ENCODE data around the gene LRRC32. TPM values are rescaled to one million over a fixed set of nuclear protein-coding genes. Genes with fewer than 3 reads are reported as not detected.

LRRC32 gene
- total RNA-seq, 1 experiment from 2014 or later, result 0.15 TPM

- no peak for ATAC-seq
- BruUV-seq (replicated peaks), result no TSS peak
- H3K27ac ChIP-seq (ENCODE audit: low read length), result no peak overlapping the region
- in situ Hi-C loops (cut with HindIII; ENCODE audit: low pct_unique_long_range_greater_than_20kb, low sequenced_read_pairs), result no loop called here
- CTCF ChIA-PET, result no interaction called here
- POLR2A ChIA-PET, result interaction anchor here (0.6 kb wide), 2 partner anchors 13 to 43 kb away, joined by 3 read pairs; no protein-coding TSS in a partner anchor
- H3K4me1 ChIP-seq (ENCODE audit: control insufficient read depth, insufficient read depth, low read length), result no peaks in the 10 kb centered on the region
- H3K4me3 ChIP-seq (ENCODE audit: low read depth in 2 of 2, low read length in 2 of 2), result no peak overlapping the region
- H3K27me3 ChIP-seq (ENCODE audit: control insufficient read depth, insufficient read depth, low read length), result no peaks in the 10 kb centered on the region
- intact Hi-C loops (cut with micrococcal nuclease; ENCODE audit: unreplicated experiment), result no loop called here
- TF ChIP-seq SIN3A (IDR thresholded peaks at IDR 0.05; ENCODE audit: borderline replicate concordance, insufficient read depth, low read depth, low read length), result no peak
- no peak for TF ChIP-seq TCF7L2 (IDR thresholded peaks at IDR 0.05; ENCODE audit: low read depth, low read length)
- TF ChIP-seq, protein P1, sequence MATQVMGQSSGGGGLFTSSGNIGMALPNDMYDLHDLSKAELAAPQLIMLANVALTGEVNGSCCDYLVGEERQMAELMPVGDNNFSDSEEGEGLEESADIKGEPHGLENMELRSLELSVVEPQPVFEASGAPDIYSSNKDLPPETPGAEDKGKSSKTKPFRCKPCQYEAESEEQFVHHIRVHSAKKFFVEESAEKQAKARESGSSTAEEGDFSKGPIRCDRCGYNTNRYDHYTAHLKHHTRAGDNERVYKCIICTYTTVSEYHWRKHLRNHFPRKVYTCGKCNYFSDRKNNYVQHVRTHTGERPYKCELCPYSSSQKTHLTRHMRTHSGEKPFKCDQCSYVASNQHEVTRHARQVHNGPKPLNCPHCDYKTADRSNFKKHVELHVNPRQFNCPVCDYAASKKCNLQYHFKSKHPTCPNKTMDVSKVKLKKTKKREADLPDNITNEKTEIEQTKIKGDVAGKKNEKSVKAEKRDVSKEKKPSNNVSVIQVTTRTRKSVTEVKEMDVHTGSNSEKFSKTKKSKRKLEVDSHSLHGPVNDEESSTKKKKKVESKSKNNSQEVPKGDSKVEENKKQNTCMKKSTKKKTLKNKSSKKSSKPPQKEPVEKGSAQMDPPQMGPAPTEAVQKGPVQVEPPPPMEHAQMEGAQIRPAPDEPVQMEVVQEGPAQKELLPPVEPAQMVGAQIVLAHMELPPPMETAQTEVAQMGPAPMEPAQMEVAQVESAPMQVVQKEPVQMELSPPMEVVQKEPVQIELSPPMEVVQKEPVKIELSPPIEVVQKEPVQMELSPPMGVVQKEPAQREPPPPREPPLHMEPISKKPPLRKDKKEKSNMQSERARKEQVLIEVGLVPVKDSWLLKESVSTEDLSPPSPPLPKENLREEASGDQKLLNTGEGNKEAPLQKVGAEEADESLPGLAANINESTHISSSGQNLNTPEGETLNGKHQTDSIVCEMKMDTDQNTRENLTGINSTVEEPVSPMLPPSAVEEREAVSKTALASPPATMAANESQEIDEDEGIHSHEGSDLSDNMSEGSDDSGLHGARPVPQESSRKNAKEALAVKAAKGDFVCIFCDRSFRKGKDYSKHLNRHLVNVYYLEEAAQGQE (IDR thresholded peaks at IDR 0.05; ENCODE audit: insufficient read depth in 1 of 2, low read depth in 2 of 2, low read length in 1 of 2), result no peak
- no peak for TF ChIP-seq POLR2AphosphoS5 (IDR thresholded peaks at IDR 0.05; ENCODE audit: low read depth, low read length)
- TF ChIP-seq, protein P2, sequence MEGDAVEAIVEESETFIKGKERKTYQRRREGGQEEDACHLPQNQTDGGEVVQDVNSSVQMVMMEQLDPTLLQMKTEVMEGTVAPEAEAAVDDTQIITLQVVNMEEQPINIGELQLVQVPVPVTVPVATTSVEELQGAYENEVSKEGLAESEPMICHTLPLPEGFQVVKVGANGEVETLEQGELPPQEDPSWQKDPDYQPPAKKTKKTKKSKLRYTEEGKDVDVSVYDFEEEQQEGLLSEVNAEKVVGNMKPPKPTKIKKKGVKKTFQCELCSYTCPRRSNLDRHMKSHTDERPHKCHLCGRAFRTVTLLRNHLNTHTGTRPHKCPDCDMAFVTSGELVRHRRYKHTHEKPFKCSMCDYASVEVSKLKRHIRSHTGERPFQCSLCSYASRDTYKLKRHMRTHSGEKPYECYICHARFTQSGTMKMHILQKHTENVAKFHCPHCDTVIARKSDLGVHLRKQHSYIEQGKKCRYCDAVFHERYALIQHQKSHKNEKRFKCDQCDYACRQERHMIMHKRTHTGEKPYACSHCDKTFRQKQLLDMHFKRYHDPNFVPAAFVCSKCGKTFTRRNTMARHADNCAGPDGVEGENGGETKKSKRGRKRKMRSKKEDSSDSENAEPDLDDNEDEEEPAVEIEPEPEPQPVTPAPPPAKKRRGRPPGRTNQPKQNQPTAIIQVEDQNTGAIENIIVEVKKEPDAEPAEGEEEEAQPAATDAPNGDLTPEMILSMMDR (IDR thresholded peaks at IDR 0.05), result no peak
- no peaks in the 10 kb centered on the region for H3K9me3 ChIP-seq (ENCODE audit: control insufficient read depth, insufficient read depth, low read depth, low read length)
- H3K36me3 ChIP-seq (ENCODE audit: control insufficient read depth, insufficient read depth, low read length), result no peaks in the 10 kb centered on the region
- DNase-seq (ENCODE audit: low read depth, low spot score), result no peak
These were observed 45.8 kb downstream of the LRRC32 start for GRCh38 chr11:76624500-76625379.

DNA sequence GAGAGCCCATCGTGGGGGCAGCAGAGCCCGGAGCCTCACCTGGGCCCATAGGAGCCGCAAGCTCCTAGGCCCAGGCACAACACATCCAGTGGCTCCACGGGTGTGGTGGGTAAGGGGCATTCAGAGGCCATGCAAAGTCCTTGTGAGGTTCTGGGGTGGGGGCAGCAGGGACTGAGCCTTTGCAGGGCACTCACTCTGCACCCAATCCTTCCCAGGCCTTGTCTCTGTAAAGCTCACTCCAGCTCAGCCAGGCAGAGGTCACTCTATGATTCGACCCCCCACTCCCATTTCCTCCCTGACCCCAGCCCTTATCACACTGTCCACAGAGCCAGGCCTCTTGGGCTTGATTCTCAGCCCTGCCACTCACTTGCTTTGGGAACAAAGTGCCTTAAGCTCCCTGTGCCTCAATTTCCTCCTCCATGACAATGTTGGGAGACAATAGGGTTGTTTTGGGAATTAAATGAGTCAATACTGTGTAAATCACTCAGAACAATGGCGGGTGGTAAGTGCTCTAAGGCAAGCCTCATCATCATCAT is 46.6 kb downstream of the LRRC32 start:
- no peaks in the 10 kb centered on the region for H3K27me3 ChIP-seq (ENCODE audit: control insufficient read depth, insufficient read depth, low read length)
- H3K4me3 ChIP-seq (ENCODE audit: low read depth in 2 of 2, low read length in 2 of 2), result no peak overlapping the region
- TF ChIP-seq TCF7L2 (IDR thresholded peaks at IDR 0.05; ENCODE audit: low read depth, low read length) (no peak), POLR2AphosphoS5 (IDR thresholded peaks at IDR 0.05; ENCODE audit: low read depth, low read length) (no peak), SIN3A (IDR thresholded peaks at IDR 0.05; ENCODE audit: borderline replicate concordance, insufficient read depth, low read depth, low read length) (no peak)
- TF ChIP-seq, protein P1 (IDR thresholded peaks at IDR 0.05; ENCODE audit: insufficient read depth in 1 of 2, low read depth in 2 of 2, low read length in 1 of 2), result no peak
- H3K27ac ChIP-seq (ENCODE audit: low read length), result no peak overlapping the region
- no TSS peak for BruUV-seq (replicated peaks)
- POLR2A ChIA-PET, result no interaction called here
- CTCF ChIA-PET, result no interaction called here
- ATAC-seq (no peak), DNase-seq (ENCODE audit: low read depth, low spot score) (no peak)
- H3K9me3 ChIP-seq (ENCODE audit: control insufficient read depth, insufficient read depth, low read depth, low read length), result no peaks in the 10 kb centered on the region
- H3K4me1 ChIP-seq (ENCODE audit: control insufficient read depth, insufficient read depth, low read length), result no peaks in the 10 kb centered on the region
- in situ Hi-C loops (cut with HindIII; ENCODE audit: low pct_unique_long_range_greater_than_20kb, low sequenced_read_pairs) (no loop called here), intact Hi-C loops (cut with micrococcal nuclease; ENCODE audit: unreplicated experiment) (no loop called here)
- H3K36me3 ChIP-seq (ENCODE audit: control insufficient read depth, insufficient read depth, low read length), result no peaks in the 10 kb centered on the region

Data from Panc1 (cell line).